ENCODE measurements around the gene ATG12. TPM values are rescaled to one million over a fixed set of nuclear protein-coding genes. Genes with fewer than 3 reads are reported as not detected.

The ATG12 gene
- total and polyA plus RNA-seq, 2 experiments from 2014 or later = 66.0 to 85.7 TPM

GRCh38 chr5:115795700-115796099, 45.7 kb downstream of the ATG12 start:
- Histone ChIP-seq H3K4me3 (no peak overlapping the region), H3K36me3 (replicated peaks; ENCODE audit: insufficient read depth, low read depth) (no peaks in the 10 kb centered on the region), H3K4me2 (no peak overlapping the region), H2AFZ (no peak overlapping the region), H3K9me2 (replicated peaks; ENCODE audit: insufficient read depth) (no peaks in the 10 kb centered on the region), H3K27ac (no peak overlapping the region), H4K20me1 (ENCODE audit: insufficient read depth, poor library complexity, severe bottlenecking) (no peaks in the 10 kb centered on the region), H3K27me3 (no peaks in the 10 kb centered on the region), H3K9me3 (ENCODE audit: low read depth) (no peaks in the 10 kb centered on the region), H3K4me1 (ENCODE audit: insufficient read depth) (no peaks in the 10 kb centered on the region), H3K79me2 (no peaks in the 10 kb centered on the region)
- TF ChIP-seq EZH2 (IDR thresholded peaks at IDR 0.05; ENCODE audit: borderline replicate concordance) (no peak), CTCF (IDR thresholded peaks at IDR 0.05; ENCODE audit: poor library complexity) (no peak), EZH2phosphoT487 (IDR thresholded peaks at IDR 0.05; ENCODE audit: low read depth, severe bottlenecking, unreplicated experiment) (no peak)
- DNase-seq (ENCODE audit: low spot score) = no peak
- WGBS (ENCODE audit: low lambda C conversion rate, missing lambda C conversion rate) = 97% methylated on average over 1 of the region's 1 CpG

GRCh38 chr5:115788440-115788839, 52.9 kb downstream of the ATG12 start:
- Histone ChIP-seq H3K9me2 (replicated peaks; ENCODE audit: insufficient read depth) (no peaks in the 10 kb centered on the region), H3K4me1 (ENCODE audit: insufficient read depth) (no peaks in the 10 kb centered on the region), H3K27me3 (no peaks in the 10 kb centered on the region), H3K4me3 (no peak overlapping the region), H2AFZ (no peak overlapping the region), H3K4me2 (no peak overlapping the region), H3K36me3 (replicated peaks; ENCODE audit: insufficient read depth, low read depth) (no peaks in the 10 kb centered on the region), H3K27ac (no peak overlapping the region), H3K9me3 (ENCODE audit: low read depth) (no peaks in the 10 kb centered on the region), H4K20me1 (ENCODE audit: insufficient read depth, poor library complexity, severe bottlenecking) (no peaks in the 10 kb centered on the region), H3K79me2 (no peaks in the 10 kb centered on the region)
- 96% methylated on average over 1 of the region's 1 CpG for WGBS (ENCODE audit: low lambda C conversion rate, missing lambda C conversion rate)
- DNase-seq (ENCODE audit: low spot score) = no peak
- no peak for TF ChIP-seq EZH2phosphoT487 (IDR thresholded peaks at IDR 0.05; ENCODE audit: low read depth, severe bottlenecking, unreplicated experiment)
- no peak for TF ChIP-seq EZH2 (IDR thresholded peaks at IDR 0.05; ENCODE audit: borderline replicate concordance)
- TF ChIP-seq CTCF (IDR thresholded peaks at IDR 0.05; ENCODE audit: poor library complexity) = no peak

GRCh38 chr5:115787426-115787825, 53.9 kb downstream of the ATG12 start:
- no peaks in the 10 kb centered on the region for H3K36me3 ChIP-seq (replicated peaks; ENCODE audit: insufficient read depth, low read depth)
- H4K20me1 ChIP-seq (ENCODE audit: insufficient read depth, poor library complexity, severe bottlenecking) = no peaks in the 10 kb centered on the region
- H3K4me2 ChIP-seq = no peak overlapping the region
- no peak overlapping the region for H3K4me3 ChIP-seq
- H3K4me1 ChIP-seq (ENCODE audit: insufficient read depth) = no peaks in the 10 kb centered on the region
- DNase-seq (ENCODE audit: low spot score) = no peak
- TF ChIP-seq EZH2phosphoT487 (IDR thresholded peaks at IDR 0.05; ENCODE audit: low read depth, severe bottlenecking, unreplicated experiment) (no peak), EZH2 (IDR thresholded peaks at IDR 0.05; ENCODE audit: borderline replicate concordance) (no peak), CTCF (IDR thresholded peaks at IDR 0.05; ENCODE audit: poor library complexity) (no peak)
- no peaks in the 10 kb centered on the region for H3K79me2 ChIP-seq
- 32% methylated on average over 1 of the region's 1 CpG for WGBS (ENCODE audit: low lambda C conversion rate, missing lambda C conversion rate)
- no peak overlapping the region for H3K27ac ChIP-seq
- H3K27me3 ChIP-seq = no peaks in the 10 kb centered on the region
- no peaks in the 10 kb centered on the region for H3K9me2 ChIP-seq (replicated peaks; ENCODE audit: insufficient read depth)
- H3K9me3 ChIP-seq (ENCODE audit: low read depth) = no peaks in the 10 kb centered on the region
- no peak overlapping the region for H2AFZ ChIP-seq

Data from hepatocyte (in vitro differentiated cells).